Measurements from ENCODE around the gene VWA8.

DNA sequence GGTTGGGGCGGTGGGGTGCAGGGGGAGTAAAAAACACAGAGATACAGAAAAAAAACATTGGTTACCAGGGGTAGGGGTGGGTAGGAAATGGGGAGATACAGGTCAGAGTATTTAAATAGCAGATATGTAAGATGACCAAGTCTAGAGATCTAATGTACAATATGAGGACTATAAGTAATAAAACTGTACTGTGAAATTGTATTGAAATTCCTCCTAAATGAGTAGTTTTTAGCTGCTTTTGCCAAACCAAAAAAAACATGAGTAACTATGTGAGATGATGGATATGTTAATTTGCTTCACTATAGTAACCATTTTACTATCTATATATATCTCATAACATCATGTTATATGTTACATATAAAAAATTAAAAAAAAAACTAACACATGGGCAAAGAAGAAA is 29.6 kb downstream of the VWA8 start:
- TF ChIP-seq, protein P1, sequence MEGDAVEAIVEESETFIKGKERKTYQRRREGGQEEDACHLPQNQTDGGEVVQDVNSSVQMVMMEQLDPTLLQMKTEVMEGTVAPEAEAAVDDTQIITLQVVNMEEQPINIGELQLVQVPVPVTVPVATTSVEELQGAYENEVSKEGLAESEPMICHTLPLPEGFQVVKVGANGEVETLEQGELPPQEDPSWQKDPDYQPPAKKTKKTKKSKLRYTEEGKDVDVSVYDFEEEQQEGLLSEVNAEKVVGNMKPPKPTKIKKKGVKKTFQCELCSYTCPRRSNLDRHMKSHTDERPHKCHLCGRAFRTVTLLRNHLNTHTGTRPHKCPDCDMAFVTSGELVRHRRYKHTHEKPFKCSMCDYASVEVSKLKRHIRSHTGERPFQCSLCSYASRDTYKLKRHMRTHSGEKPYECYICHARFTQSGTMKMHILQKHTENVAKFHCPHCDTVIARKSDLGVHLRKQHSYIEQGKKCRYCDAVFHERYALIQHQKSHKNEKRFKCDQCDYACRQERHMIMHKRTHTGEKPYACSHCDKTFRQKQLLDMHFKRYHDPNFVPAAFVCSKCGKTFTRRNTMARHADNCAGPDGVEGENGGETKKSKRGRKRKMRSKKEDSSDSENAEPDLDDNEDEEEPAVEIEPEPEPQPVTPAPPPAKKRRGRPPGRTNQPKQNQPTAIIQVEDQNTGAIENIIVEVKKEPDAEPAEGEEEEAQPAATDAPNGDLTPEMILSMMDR (conservative IDR thresholded peaks at IDR 0.05; ENCODE audit: low read depth in 2 of 2), result no peak
- TF ChIP-seq JUNB (IDR thresholded peaks at IDR 0.05; ENCODE audit: unreplicated experiment) (no peak), EZH2 (IDR thresholded peaks at IDR 0.05; ENCODE audit: low read depth, unreplicated experiment) (no peak), ZNF331 (CRISPR knock-in tag; IDR thresholded peaks at IDR 0.05; ENCODE audit: low read depth) (no peak), CREB1 (CRISPR knock-in tag; IDR thresholded peaks at IDR 0.05; ENCODE audit: low read depth) (no peak)

All from GM23338 (cell line).